GM21786 (cell line): ENCODE results near the gene TRIM50.
"Not testable (repeated sequence)": the region's sequence is repeated elsewhere in the genome, so short reads cannot be mapped to it uniquely, and the experiment has no call there.

ENCODE experiments used
- ATAC-seq: cut with Tn5 transposase; IDR thresholded peaks from one replicate; pipeline ENCODE4 v1.9.1; 2021; ENCODE audit not compliant: unreplicated experiment

Gene TRIM50

GRCh38 chr7:73327922-73328321 is at the start of gene TRIM50, which contains the start of gene FKBP6:
Gene TRIM50 (minus strand): TSS chr7:73328082. CDS start chr7:73324787, 3,295 bp downstream.
Gene FKBP6 (plus strand): TSS chr7:73328161. CDS start chr7:73328429, 268 bp downstream.
- not testable (repeated sequence) for ATAC-seq

DNA sequence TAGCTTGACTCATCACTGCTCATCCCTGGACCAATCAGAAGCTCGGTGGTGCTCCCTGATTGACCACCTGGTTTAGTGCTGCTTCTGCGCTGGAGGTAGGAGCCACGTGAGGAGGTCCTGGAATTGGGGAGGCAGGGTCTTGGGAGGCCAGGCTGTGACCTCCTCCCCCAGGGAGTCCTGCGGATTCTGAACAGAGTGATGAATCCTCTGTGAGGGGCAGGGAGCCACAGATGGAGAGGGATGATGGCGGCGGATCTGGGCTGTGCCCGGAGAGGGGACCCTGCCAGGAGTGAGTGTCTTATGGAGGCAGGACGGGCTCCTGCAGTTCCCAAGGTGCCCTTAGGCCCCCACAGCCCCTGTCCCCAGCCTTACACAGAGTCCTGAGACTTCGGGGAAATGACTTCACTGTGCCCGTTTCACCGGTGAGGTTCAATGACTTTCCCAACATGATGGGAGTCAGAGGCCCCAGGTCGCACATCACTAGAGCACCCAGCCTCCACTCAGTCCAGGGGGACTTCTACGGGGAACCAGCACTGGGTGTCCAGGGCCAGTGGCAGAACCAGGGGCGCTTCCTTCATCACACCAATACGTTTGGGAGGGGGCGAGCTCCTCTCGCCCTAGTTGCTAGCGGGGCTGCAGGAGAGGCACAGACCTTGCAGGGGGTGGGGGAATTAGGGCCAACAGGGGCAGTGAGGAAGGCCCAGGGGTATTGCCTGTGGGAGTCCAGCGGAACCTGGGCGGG is 49.0 kb upstream of the TRIM50 start:
- no peak for ATAC-seq

DNA sequence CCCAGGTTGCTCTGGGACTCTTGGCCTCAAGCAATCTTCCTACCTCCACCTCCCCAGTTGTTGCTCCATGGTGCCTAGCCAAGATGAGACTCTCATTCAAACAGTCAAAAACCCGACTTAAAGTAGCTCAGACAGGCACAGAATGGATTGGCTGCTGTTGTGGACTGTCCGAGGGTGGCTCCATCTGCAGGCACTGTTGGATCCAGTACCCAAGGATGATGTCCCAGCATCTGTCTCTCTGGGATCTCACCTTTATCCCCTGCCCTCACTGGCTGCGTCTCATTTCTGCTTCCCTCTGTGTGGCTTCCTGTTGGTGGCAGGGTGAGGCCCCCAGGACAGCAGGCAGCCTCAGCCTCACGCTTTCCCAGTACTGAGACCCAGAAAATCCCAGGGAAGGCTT is 48.4 kb upstream of the TRIM50 start:
- not testable (repeated sequence) for ATAC-seq

GRCh38 chr7:73373741-73374140 is 45.9 kb upstream of the TRIM50 start:
- no peak for ATAC-seq

GRCh38 chr7:73369622-73370021 is 41.7 kb upstream of the TRIM50 start:
- no peak for ATAC-seq

DNA sequence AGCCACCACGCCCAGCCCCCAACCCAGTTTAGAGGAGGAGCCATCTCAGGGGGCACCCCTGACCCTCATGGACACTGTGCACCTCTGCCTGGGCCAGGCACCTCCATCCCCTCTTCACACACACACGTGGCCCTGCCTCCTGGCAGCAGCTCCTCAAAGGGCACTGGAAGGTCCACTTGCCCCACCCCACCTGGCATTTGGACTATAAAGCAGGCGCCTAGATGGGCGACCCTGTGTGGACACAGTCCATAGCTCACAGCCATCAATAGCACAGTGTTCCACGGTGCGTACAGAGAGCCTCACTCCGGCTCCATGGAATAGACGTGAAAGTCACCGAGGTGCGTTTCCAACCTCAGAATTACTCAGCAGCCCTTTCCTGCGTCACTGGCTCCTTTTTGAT is 41.1 kb upstream of the TRIM50 start:
- ATAC-seq, result no peak

DNA sequence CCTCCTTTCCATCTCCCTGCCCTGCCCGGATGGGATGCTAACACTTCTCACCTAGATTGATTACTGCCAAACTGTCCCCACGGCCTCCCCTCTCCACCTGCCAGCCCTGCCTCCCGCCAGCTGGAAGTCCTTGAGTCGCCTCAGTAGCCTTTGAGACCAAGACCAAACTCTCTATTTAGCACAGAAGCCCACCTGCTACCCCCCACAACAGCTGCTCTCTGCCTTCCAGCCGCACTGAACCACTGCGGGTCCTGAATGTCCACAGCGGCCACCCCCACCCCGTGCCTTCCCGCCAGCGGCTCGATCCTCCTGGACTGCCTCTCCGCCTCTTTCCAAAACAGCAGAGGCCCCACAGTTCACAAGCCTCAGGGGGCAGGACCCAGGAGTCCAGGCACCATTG is 39.1 kb upstream of the TRIM50 start:
- no peak for ATAC-seq

- no peak for ATAC-seq
Measured at GRCh38 chr7:73366127-73366526, 38.2 kb upstream of the TRIM50 start.

GRCh38 chr7:73364006-73364728 is 36.3 kb upstream of the TRIM50 start:
- no peak for ATAC-seq

DNA sequence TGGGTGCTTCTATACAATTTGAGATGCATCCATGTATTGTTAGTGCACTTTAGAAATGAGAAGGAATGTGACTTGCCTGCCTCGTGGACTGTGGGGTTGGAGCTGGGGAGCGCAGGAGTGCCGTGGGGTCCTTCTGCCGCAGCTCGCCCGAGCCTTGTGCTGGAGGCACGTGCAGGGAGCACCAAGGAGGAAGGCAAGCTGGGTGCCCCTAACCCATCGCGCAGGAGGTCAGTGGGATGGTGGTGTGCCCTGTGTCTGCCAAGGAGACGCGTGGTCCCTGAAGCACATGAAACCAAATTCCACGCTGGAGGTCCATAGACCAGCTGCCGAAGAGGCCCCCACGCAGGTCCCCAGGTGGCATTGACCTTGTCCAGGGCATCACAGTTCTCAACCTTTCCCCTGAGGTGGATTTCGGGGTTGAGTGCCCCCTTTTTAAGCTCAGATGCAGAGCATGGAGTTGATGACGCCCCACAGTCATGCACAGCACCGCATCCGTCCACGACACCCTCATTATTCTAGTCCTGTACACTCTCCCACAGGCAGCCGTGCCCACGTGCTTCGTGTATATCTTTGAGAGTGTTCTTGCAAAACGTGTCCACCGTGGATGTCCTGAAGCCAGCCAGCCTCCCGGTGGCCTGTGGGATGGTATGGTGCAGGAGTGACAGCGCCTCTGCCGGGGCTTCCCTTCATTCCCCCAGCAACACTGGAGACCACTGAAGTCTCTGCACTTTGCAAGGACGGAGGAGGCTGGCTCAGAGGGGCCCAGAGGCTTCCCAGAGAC is 35.5 kb upstream of the TRIM50 start:
- ATAC-seq, result no peak

DNA sequence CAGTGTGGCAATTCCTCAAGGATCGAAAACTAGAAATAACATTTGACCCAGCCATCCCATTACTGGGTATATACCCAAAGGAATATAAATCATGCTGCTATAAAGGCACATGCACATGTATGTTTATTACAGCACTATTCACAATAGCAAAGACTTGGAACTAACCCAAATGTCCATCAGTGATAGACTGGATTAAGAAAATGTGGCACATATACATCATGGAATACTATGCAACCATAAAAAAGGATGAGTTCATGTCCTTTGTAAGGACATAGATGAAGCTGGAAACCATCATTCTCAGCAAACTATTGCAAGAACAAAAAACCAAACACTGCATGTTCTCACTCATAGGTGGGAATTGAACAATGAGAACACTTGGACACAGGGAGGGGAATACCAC is 32.7 kb upstream of the TRIM50 start:
- ATAC-seq, result not testable (repeated sequence)

DNA sequence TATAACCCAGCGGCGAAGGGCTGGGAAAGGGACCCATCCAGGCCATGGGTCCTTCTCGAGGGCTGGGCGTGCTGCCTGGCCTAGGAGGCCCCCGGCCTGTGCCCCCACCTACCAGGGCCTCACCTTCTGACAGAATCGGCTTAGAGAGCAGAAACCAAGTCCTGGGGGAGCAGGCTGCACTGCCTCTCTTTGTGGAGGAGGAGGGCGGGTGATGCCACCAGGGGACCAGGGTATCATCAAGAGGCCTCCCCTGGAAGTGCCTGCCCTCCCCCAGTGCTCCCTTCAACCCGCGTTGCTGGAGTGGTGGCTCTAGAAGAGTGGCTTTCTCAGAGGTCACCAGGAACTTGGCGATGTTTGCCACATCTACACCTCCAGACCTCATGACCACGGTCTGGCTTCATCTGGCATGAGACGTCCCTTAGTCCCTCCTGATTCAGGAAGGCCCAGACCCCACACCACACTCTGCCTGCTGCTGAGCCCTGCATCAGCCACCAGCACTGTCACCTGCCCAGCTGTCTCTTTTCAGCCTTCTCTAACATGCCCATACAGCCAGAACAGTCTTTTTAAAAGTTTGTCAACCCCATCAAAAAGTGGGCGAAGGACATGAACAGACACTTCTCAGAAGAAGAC is 32.0 kb upstream of the TRIM50 start:
- ATAC-seq, result no peak

DNA sequence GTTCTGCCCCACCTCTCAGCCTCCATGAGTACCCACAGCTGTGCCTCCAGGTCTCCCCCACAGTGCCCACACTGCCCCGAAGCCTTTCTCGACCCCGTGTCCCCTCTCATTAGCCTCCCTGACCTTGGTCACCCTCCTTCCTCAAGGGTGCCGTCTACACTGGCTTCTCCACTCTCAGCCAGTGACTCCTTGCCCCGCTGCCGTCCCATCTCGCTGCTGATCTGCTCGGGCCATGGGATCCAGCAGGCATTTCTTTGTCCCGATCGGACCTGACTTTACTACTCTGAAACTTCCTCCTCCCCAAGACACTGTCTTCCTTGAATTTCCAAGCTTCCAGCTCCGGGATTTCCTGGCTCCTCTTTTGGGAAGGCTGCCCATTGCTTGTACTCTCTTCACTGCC is 31.4 kb upstream of the TRIM50 start:
- no peak for ATAC-seq

DNA sequence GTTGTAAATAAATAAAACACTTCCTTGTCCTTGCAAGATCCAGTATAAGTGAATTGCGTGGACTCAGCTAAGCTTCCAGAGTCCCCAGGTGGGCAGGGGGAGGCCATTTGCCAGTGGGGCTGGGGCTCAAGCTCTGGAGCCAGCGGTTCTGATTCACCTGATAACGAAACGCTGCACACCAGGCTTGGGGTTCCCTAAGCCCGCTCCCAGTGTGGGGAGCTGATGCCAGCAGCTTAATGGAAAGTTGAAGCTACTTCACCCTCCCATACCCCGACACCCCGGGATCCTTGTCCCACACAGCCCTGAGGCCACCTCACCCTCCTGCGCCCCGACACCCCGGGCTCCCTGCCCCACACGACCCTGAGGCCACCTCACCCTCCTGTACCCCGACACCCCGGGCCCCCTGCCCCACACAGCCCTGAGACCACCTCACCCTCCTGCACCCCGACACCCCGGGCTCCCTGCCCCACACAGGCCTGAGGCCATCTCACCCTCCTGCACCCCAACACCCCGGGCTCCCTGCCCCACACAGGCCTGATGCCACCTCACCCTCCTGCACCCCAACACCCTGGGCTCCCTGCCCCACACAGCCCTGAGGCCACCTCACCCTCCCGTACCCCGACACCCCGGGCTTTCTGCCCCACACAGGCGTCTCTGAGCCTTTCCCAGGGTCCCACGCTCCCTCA is 30.9 kb upstream of the TRIM50 start:
- ATAC-seq, result no peak

DNA sequence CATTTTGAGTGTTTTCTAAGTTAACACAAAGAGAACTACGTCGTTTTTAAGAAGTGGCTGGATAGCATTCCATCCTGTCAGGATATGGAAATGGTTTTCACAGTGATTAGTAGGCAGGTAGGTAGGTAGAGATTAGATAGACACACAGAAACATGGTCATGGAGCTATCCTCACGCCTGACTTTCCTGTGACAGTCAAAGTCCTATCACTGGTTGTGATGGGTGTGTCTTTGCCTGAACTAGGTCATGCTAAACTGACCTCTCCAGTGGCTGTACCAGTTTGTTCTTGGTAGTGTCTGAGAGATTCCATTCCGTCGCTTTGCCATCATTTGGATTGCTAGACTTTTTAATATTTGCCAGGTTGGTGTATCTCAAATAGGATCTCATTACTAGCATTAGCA is 28.3 kb upstream of the TRIM50 start:
- no peak for ATAC-seq

DNA sequence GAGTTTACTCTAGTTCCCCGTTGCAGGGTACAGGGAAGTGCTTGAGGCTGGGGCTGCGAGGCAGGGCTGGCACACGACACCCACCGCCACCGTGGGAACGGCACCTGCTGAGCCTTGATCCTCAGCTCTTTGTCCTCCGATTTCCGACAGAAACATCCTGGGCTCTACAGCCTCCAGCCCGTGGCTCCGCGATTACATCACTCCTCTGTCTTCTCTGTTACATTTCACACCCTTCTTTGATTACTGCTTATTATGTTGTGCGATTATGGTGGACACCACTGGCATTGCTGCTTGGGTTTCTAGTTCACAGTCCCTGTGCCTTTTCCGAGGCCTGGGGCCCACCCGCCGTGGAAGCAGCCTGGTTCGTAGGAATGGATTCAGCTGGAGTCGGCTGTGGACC is 26.9 kb upstream of the TRIM50 start:
- ATAC-seq, result no peak

DNA sequence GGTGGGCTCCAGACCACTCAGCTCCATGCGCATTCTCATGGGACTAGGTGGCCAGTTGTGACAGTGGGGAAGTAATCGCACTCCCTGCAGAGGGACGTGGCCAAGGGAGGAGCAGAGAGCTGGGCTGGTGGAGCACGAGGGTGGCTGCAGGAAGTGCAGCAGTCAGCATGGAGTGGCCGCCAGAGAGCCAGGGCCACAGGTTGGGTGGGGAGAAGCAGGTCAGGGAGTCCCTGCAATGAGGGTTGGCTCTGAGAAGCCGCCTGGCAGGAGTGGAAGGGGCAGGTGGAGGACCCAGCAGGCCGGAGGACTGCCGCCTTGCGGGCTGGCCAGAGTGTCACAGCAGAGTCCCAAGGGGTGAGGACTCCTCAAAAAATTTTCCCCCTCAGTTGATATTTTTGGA is 26.3 kb upstream of the TRIM50 start:
- ATAC-seq, result no peak

- ATAC-seq, result no peak
Measured at GRCh38 chr7:73353243-73353642, 25.4 kb upstream of the TRIM50 start.

DNA sequence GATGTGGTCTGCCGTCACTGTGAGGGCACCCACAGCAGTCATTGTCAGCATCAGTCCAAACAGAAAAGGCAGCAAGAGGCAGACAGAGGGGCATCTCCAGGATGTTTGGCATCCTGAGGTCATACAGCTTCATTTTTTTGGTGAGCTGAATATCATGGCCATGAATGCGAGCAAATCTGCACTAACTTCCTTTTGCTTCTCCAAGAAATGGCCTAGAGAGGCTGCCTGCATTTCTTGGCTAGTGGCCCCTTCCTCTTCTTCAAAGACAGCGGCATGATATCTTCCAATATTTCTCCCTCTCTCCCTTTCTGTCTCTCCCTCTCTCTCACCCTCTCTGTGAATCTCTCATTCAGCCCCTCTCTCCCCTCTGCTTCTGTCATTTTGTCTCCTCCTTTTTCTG is 24.9 kb upstream of the TRIM50 start:
- ATAC-seq, result no peak

GRCh38 chr7:73351447-73352167 is 23.7 kb upstream of the TRIM50 start:
- no peak for ATAC-seq
